Transverse colon (tissue), 4 donors: ENCODE measurements around the gene USP20.

Experiments
- EP300 ChIP-seq: sonication (generic); formaldehyde crosslinking; IDR thresholded peaks from one replicate; pipeline ENCODE4 v1.6.1; 2017; ENCODE audit warnings: antibody characterized with exemption, low read depth
- POLR2AphosphoS5 ChIP-seq, 3 donors: sonication (generic); formaldehyde crosslinking; IDR thresholded peaks; one replicate each; pipeline ENCODE4 v1.6.1; 2016; ENCODE audit warnings: antibody characterized with exemption in 3 of 3
- TF ChIP-seq, protein P1 (sequence below), 5 experiments: fragments of 200-600 bp in 3 of 5; fragments of 450-650 bp in 2 of 5; sonication (generic) in 3 of 5; IDR thresholded peaks; 1 replicate in 2 of 5; 2 replicates in 3 of 5; pipeline ENCODE4 v1.5.1; 2016 to 2017; ENCODE audit warnings: antibody characterized with exemption in 5 of 5, inconsistent platforms in 3 of 5, mild to moderate bottlenecking in 2 of 5, moderate library complexity in 1 of 5

DNA sequence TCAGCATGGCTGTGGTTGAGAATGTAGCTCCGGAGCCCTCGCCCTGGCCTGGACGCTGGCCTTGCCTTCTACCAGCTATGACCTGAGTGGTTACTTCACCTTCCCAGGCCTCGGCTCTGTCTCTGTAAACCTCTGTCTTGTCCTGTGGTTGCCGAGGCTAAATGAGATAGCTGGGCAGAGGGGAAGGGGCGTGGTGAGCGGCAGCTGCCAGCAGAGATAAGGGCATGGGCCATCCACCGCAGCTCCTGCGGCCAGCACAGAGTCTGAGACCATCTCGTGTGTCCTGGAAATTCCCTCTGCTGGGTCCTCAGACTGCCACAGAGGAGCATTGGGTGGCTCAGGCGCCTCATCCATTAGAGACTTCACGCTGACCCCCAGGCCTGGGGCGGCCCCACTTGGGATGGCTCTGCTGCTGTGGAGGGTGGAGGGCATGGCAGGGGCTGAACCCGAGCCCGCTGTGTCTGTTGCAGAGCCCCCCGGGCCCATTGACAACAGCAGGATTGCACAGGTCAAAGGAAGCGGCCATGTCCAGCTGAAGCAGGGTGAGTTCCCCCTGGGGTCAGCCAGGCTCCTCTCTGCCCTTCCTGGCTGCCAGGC lies 43.9 kb downstream of the USP20 start:
- TF ChIP-seq POLR2AphosphoS5 (IDR thresholded peaks at IDR 0.05) (no peak), EP300 (no peak)
- TF ChIP-seq, protein P1, sequence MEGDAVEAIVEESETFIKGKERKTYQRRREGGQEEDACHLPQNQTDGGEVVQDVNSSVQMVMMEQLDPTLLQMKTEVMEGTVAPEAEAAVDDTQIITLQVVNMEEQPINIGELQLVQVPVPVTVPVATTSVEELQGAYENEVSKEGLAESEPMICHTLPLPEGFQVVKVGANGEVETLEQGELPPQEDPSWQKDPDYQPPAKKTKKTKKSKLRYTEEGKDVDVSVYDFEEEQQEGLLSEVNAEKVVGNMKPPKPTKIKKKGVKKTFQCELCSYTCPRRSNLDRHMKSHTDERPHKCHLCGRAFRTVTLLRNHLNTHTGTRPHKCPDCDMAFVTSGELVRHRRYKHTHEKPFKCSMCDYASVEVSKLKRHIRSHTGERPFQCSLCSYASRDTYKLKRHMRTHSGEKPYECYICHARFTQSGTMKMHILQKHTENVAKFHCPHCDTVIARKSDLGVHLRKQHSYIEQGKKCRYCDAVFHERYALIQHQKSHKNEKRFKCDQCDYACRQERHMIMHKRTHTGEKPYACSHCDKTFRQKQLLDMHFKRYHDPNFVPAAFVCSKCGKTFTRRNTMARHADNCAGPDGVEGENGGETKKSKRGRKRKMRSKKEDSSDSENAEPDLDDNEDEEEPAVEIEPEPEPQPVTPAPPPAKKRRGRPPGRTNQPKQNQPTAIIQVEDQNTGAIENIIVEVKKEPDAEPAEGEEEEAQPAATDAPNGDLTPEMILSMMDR (IDR thresholded peaks at IDR 0.05): no peak
